NB4 (cell line): ENCODE results near the gene PRKG2.
A peak's percentile ranks its signal among the peaks of the same experiment; 100 is the strongest.

Experiments used
- DNase-seq: peaks from one replicate; pipeline ENCODE4 v3.0.0; 2010; ENCODE audit warnings: low read depth
- H3K4me3 ChIP-seq: one replicate; pipeline ENCODE4 v1.5.1; 2011; ENCODE audit warnings: mild to moderate bottlenecking, low read depth, low read length, moderate library complexity
- CTCF ChIP-seq: IDR thresholded peaks from one replicate; pipeline ENCODE4 v1.5.1; 2012; ENCODE audit warnings: low read depth, low read length
- MAX ChIP-seq: IDR thresholded peaks from 2 replicates; pipeline ENCODE4 v1.6.1; 2011; ENCODE audit warnings: low read depth, low read length
- MYC ChIP-seq: IDR thresholded peaks from 2 replicates; pipeline ENCODE4 v1.6.1; 2011; ENCODE audit warnings: low read depth, low read length
- POLR2A ChIP-seq: IDR thresholded peaks from 2 replicates; pipeline ENCODE4 v1.6.1; 2011; ENCODE audit warnings: mild to moderate bottlenecking; ENCODE audit not compliant: insufficient read length; ENCODE audit errors: extremely low read depth

PRKG2 gene

GRCh38 chr4:81197864-81198524, 17.0 kb downstream of the PRKG2 start:
- no peak for DNase-seq
- TF ChIP-seq POLR2A = no peak
- TF ChIP-seq MYC = no peak
- TF ChIP-seq MAX = no peak
- TF ChIP-seq CTCF = no peak
- no peak overlapping the region for H3K4me3 ChIP-seq

- H3K4me3 ChIP-seq = no peak overlapping the region
- no peak for TF ChIP-seq CTCF
- TF ChIP-seq MAX = no peak
- no peak for TF ChIP-seq MYC
- DNase-seq = no peak
Observed at GRCh38 chr4:81196126-81196650, 18.8 kb downstream of the PRKG2 start.

- TF ChIP-seq POLR2A = no peak
- no peak for TF ChIP-seq CTCF
- TF ChIP-seq MAX = no peak
- TF ChIP-seq MYC = no peak
- DNase-seq = no peak
- H3K4me3 ChIP-seq = no peak overlapping the region
Observed at GRCh38 chr4:81195475-81195874, 19.5 kb downstream of the PRKG2 start.

GRCh38 chr4:81194286-81194685, 20.7 kb downstream of the PRKG2 start:
- DNase-seq = no peak
- no peak for TF ChIP-seq MYC
- TF ChIP-seq CTCF = no peak
- no peak for TF ChIP-seq POLR2A
- TF ChIP-seq MAX = no peak
- no peak overlapping the region for H3K4me3 ChIP-seq

GRCh38 chr4:81180916-81181315, 34.1 kb downstream of the PRKG2 start:
- peak; percentile 8 for DNase-seq
- no peak for TF ChIP-seq MAX
- TF ChIP-seq POLR2A = no peak
- no peak overlapping the region for H3K4me3 ChIP-seq

- DNase-seq = no peak
- TF ChIP-seq POLR2A = no peak
- TF ChIP-seq MYC = no peak
- TF ChIP-seq MAX = no peak
- no peak for TF ChIP-seq CTCF
- H3K4me3 ChIP-seq = no peak overlapping the region
Observed at GRCh38 chr4:81179326-81179725, 35.7 kb downstream of the PRKG2 start.
